Cardiac muscle cell (in vitro differentiated cells and primary cell): ENCODE results near the gene SGMS1. TPM values are rescaled to one million over a fixed set of nuclear protein-coding genes. Genes with fewer than 3 reads are reported as not detected.

ENCODE experiments used
- DNase-seq, 2 donors: peaks; one replicate each; pipeline versions ENCODE4 v3.0.0 to v3.0.0-alpha.2; 2010 to 2017; ENCODE audit warnings: low read depth in 1 of 2, low spot score in 1 of 2
- H3K27ac ChIP-seq: fragments of 200-600 bp; sonication (generic); 2 replicates; pipeline ENCODE4 v1.5.1; 2016
- H3K27me3 ChIP-seq: fragments of 200-600 bp; sonication (generic); 2 replicates; pipeline ENCODE4 v1.6.0; 2016; ENCODE audit warnings: control low read depth
- H3K36me3 ChIP-seq: fragments of 200-600 bp; sonication (generic); 2 replicates; pipeline ENCODE4 v1.5.1; 2016; ENCODE audit warnings: control low read depth
- H3K4me1 ChIP-seq: fragments of 200-600 bp; sonication (generic); 2 replicates; pipeline ENCODE4 v1.8.1; 2017; ENCODE audit warnings: low read depth, mild to moderate bottlenecking, mixed run types
- H3K4me3 ChIP-seq: fragments of 200-600 bp; sonication (generic); 2 replicates; pipeline ENCODE4 v1.5.1; 2016; ENCODE audit warnings: mild to moderate bottlenecking
- H3K9me3 ChIP-seq: fragments of 200-600 bp; sonication (generic); 2 replicates; pipeline ENCODE4 v1.5.1; 2017; ENCODE audit warnings: low read depth, mild to moderate bottlenecking, control low read depth
- polyA plus RNA-seq: library from polyadenylated mRNA; unstranded; fragments of >200 nt; fragmentation: Nextera tagmentation; extraction: Ambion mirVana; gene quantifications from 2 replicates; pipeline ENCODE4 v1.2.1, GENCODE V29; 2016
- total RNA-seq: library from RNA; depleted of rRNA; stranded (reverse); fragments of >200 nt; gene quantifications from 2 replicates; pipeline ENCODE4 v1.2.3, GENCODE V29; 2016
- TF ChIP-seq, protein P1 (sequence below): IDR thresholded peaks from 2 replicates; pipeline ENCODE4 v1.5.1; 2012; ENCODE audit warnings: low read depth, mild to moderate bottlenecking, low read length

SGMS1 gene
- total and polyA plus RNA-seq, 2 experiments from 2014 or later: 12.1 to 41.6 TPM

DNA sequence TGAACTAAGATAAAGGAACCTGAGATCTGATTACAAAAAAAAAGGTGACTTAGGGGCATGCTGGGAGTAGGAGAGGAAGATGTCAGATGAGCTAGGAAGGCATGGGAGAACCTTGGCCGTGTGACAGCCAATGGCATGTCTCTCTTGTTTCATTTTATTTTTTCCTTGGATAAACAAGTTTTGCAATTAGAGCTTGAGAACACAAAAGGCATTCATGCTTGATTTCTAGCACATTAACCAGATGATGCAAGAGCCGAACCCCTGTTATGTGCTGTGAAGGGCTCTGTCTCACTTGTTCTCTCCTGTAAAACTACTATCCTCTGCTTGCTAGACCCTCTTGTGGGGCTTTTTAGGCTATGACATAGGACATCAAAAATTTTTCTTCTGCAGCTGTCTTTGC is 238.1 kb downstream of the SGMS1 start:
- Histone ChIP-seq H3K36me3 (no peaks in the 10 kb centered on the region), H3K27me3 (no peaks in the 10 kb centered on the region), H3K4me3 (no peak overlapping the region), H3K27ac (no peak overlapping the region), H3K9me3 (no peaks in the 10 kb centered on the region), H3K4me1 (peaks cover 6% of the 10 kb centered on the region)
- TF ChIP-seq, protein P1, sequence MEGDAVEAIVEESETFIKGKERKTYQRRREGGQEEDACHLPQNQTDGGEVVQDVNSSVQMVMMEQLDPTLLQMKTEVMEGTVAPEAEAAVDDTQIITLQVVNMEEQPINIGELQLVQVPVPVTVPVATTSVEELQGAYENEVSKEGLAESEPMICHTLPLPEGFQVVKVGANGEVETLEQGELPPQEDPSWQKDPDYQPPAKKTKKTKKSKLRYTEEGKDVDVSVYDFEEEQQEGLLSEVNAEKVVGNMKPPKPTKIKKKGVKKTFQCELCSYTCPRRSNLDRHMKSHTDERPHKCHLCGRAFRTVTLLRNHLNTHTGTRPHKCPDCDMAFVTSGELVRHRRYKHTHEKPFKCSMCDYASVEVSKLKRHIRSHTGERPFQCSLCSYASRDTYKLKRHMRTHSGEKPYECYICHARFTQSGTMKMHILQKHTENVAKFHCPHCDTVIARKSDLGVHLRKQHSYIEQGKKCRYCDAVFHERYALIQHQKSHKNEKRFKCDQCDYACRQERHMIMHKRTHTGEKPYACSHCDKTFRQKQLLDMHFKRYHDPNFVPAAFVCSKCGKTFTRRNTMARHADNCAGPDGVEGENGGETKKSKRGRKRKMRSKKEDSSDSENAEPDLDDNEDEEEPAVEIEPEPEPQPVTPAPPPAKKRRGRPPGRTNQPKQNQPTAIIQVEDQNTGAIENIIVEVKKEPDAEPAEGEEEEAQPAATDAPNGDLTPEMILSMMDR: no peak
- peak in 1 of 2 donors; percentile 78 for DNase-seq

DNA sequence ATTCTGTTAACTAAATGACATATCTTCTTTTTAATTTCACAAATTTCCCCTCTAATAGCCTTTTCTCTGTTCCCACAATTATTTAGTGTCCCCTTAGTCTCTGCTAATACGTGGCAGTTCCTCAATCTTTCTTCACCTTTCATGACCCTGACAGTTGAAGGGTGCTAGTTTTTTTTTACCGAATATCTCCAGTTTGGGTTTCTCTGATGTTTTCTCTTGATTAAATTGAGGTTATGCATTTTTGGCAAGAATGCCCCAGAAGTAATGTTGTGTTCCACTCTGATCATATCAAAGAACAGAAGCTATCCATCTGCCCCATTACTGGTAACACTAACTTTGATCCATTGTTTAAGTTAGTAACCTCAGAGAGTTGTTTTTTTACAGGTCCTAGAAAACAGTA is 238.9 kb downstream of the SGMS1 start:
- H3K9me3 ChIP-seq: no peaks in the 10 kb centered on the region
- no peak overlapping the region for H3K4me3 ChIP-seq
- DNase-seq: no peak
- H3K27ac ChIP-seq: no peak overlapping the region
- no peaks in the 10 kb centered on the region for H3K27me3 ChIP-seq
- no peaks in the 10 kb centered on the region for H3K36me3 ChIP-seq
- TF ChIP-seq, protein P1: no peak
- H3K4me1 ChIP-seq: peaks cover 6% of the 10 kb centered on the region

DNA sequence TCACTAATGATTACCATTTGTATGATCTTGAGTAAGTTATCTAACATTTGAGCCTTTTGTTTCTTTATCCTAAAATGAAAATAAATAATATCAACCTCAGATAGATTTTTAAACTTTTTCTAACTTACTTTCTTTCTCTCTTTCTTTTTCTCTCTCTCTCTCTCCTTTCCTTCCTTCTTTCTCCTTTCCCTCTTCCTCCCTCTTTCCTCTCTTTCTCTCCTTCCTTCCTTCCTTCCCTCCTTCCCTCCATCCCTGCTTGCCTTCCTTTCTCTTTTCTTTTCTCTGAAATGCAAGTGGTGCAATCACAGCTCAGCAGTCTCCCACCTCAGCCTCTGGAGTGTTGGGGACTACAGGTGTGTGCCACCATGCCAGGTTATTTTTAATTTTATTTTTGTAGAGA is 239.5 kb downstream of the SGMS1 start:
- Histone ChIP-seq H3K36me3 (no peaks in the 10 kb centered on the region), H3K9me3 (no peaks in the 10 kb centered on the region), H3K27me3 (no peaks in the 10 kb centered on the region), H3K4me1 (peaks cover 6% of the 10 kb centered on the region), H3K4me3 (no peak overlapping the region), H3K27ac (no peak overlapping the region)
- TF ChIP-seq, protein P1: no peak
- no peak for DNase-seq

DNA sequence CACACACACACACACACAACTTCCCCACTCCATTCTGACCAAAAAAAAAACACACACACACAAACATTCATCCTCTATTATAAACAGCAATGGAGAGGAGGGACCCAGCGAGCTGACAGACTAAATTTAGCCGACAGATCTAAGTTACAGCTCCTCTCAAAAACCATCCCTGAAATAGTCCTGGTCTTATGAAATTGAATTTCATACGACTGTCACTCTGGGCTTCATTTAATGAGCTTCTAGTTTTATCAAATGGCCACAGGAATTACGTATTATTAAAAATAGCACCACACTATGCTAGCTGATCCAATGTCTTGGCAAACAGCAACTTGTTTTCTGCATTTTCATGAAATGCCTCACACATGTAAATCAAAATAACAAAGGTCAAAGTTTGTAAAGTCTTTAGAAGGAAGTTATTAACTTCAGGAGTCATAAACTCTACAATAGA is 241.2 kb downstream of the SGMS1 start:
- H3K27ac ChIP-seq: no peak overlapping the region

DNA sequence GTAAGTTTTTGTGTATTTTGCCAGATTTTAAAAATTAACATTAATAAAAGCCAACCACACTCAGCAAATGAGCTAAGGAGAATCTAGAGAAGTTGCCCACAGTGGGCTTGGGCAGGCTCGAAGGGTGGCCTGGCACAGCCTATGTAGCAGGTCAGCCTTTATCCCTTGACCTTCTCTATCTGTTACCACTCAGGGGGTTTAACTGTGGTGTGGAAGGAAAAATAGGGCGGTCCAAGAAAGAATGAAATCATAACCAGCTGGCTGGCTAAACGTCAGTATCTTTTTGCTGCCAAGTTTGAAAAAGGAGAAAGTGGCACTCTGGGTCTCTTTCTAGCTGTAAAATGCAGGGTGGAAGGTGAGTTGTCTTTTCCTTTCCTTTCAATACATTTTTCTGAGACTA is 242.1 kb downstream of the SGMS1 start:
- TF ChIP-seq, protein P1: no peak
- Histone ChIP-seq H3K9me3 (no peaks in the 10 kb centered on the region), H3K27ac (no peak overlapping the region), H3K4me1 (peaks cover 6% of the 10 kb centered on the region), H3K36me3 (no peaks in the 10 kb centered on the region), H3K4me3 (no peak overlapping the region), H3K27me3 (no peaks in the 10 kb centered on the region)
- DNase-seq: peak in 1 of 2 donors; percentile 34

More for the DNA sequence above, 241.2 kb downstream of the SGMS1 start:
- no peak for DNase-seq
- H3K36me3 ChIP-seq: no peaks in the 10 kb centered on the region
- no peak overlapping the region for H3K4me3 ChIP-seq
- no peaks in the 10 kb centered on the region for H3K27me3 ChIP-seq
- TF ChIP-seq, protein P1: no peak
- peaks cover 6% of the 10 kb centered on the region for H3K4me1 ChIP-seq
- H3K9me3 ChIP-seq: no peaks in the 10 kb centered on the region

DNA sequence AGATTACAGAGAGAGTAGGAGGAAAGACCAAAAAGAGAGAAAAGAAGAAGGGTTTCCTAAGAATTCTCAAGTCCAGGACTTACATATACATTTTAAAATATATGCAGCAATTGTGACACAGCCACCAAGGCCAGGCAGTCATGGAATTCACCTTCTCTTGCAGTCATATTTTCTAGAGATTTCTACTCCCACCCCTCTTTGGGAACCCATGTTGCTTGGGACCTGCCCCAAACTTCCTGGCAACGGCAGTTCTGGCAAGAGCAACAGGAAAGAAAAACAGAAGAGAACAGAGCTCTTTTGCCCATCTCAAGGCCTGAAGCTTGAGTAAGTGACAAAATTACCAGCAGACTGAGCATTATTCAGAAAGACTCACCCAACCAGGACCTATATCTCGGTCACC is 244.1 kb downstream of the SGMS1 start:
- H3K27me3 ChIP-seq: no peaks in the 10 kb centered on the region
- TF ChIP-seq, protein P1: no peak
- H3K4me3 ChIP-seq: no peak overlapping the region
- H3K4me1 ChIP-seq: peaks cover 6% of the 10 kb centered on the region
- H3K9me3 ChIP-seq: no peaks in the 10 kb centered on the region
- DNase-seq: no peak
- no peak overlapping the region for H3K27ac ChIP-seq
- H3K36me3 ChIP-seq: no peaks in the 10 kb centered on the region
